H1 (cell line): ENCODE results near the gene CSNK2A3. TPM values are rescaled to one million over a fixed set of nuclear protein-coding genes. Genes with fewer than 3 reads are reported as not detected.

Source experiments
- CTCF ChIA-PET: fragments of 300-600 bp; sonication (Branson Sonifier 250); formaldehyde crosslinking; loops from one replicate; lab custom pipeline; 2021; ENCODE audit not compliant: partially characterized antibody; lab: Charles Lee
- POLR2A ChIA-PET: fragments of 300-600 bp; sonication (Branson Sonifier 250); formaldehyde crosslinking; loops from one replicate; lab custom pipeline; 2021; ENCODE audit warnings: inconsistent platforms; ENCODE audit not compliant: partially characterized antibody; lab: Charles Lee
- DNase-seq, 2 experiments: peaks; one replicate each; pipeline versions ENCODE4 v3.0.0 to v3.0.0-alpha.2; 2010 to 2022; ENCODE audit warnings: low spot score in 2 of 2, low read depth in 1 of 2, mixed read lengths in 1 of 2
- FAIRE-seq: peaks from 2 replicates; lab custom pipeline; 2011; peaks lifted over from hg19 to GRCh38; lab: Jason Lieb, UNC
- H2AFZ ChIP-seq: 2 replicates; pipeline ENCODE4 v1.8.1; 2012; ENCODE audit warnings: low read length, inconsistent platforms
- H2AK5ac ChIP-seq: 2 replicates; pipeline ENCODE4 v1.6.1; 2013; ENCODE audit warnings: low read depth, low read length
- H2BK120ac ChIP-seq: replicated peaks from 2 replicates; pipeline ENCODE3; 2013; ENCODE audit warnings: low read depth, low read length, inconsistent platforms
- H2BK12ac ChIP-seq: 2 replicates; pipeline ENCODE4 v1.6.1; 2013; ENCODE audit warnings: low read depth, low read length
- H2BK15ac ChIP-seq: 2 replicates; pipeline ENCODE4 v1.6.1; 2013; ENCODE audit warnings: low read length
- H2BK20ac ChIP-seq: 2 replicates; pipeline ENCODE4 v1.6.1; 2013; ENCODE audit warnings: low read length
- H2BK5ac ChIP-seq: 2 replicates; pipeline ENCODE4 v1.6.1; 2013; ENCODE audit warnings: low read depth, low read length
- H3K14ac ChIP-seq: 2 replicates; pipeline ENCODE4 v1.6.1; 2013; ENCODE audit warnings: inconsistent platforms; ENCODE audit not compliant: insufficient read length
- H3K18ac ChIP-seq: 2 replicates; pipeline ENCODE4 v1.6.1; 2013; ENCODE audit warnings: low read length; ENCODE audit errors: extremely low read depth
- H3K23ac ChIP-seq: 2 replicates; pipeline ENCODE4 v1.6.1; 2013; ENCODE audit warnings: inconsistent platforms; ENCODE audit not compliant: insufficient read length
- H3K23me2 ChIP-seq: 2 replicates; pipeline ENCODE4 v1.6.1; 2013; ENCODE audit warnings: low read depth, low read length
- H3K27ac ChIP-seq: 2 replicates; pipeline ENCODE4 v1.6.1; 2011; ENCODE audit warnings: low read depth, low read length, inconsistent platforms
- H3K27me3 ChIP-seq, 4 experiments: replicated peaks in 1 of 4; 1 replicate in 1 of 4; 2 replicates in 3 of 4; pipeline versions ENCODE4 v1.6.1 to v1.8.1; 2011 to 2013; ENCODE audit warnings: low read length in 3 of 4, mild to moderate bottlenecking in 3 of 4, inconsistent platforms in 2 of 4, mixed read lengths in 2 of 4, moderate library complexity in 1 of 4; ENCODE audit not compliant: control insufficient read depth in 3 of 4, insufficient read depth in 3 of 4; ENCODE audit errors: extremely low read depth in 1 of 4
- H3K36me3 ChIP-seq, 4 experiments: 2 replicates each; pipeline versions ENCODE4 v1.6.1 to v1.8.1; 2011 to 2013; ENCODE audit warnings: mild to moderate bottlenecking in 4 of 4, low read length in 3 of 4, moderate library complexity in 2 of 4, control low read depth in 1 of 4, inconsistent platforms in 1 of 4; ENCODE audit not compliant: insufficient read depth in 4 of 4, control insufficient read depth in 2 of 4
- H3K4ac ChIP-seq: replicated peaks from 2 replicates; pipeline ENCODE3; 2013; ENCODE audit warnings: low read length, low read depth, mixed read lengths, inconsistent platforms; ENCODE audit not compliant: insufficient read length
- H3K4me1 ChIP-seq, 4 experiments: replicated peaks in 1 of 4; 1 replicate in 1 of 4; 2 replicates in 3 of 4; pipeline versions ENCODE4 v1.6.1 to v1.8.1; 2011 to 2013; ENCODE audit warnings: low read length in 3 of 4, inconsistent platforms in 2 of 4, mixed read lengths in 1 of 4; ENCODE audit not compliant: insufficient read depth in 4 of 4, control insufficient read depth in 3 of 4
- H3K4me2 ChIP-seq, 2 experiments: 2 replicates each; pipeline versions ENCODE4 v1.6.1 to v1.8.1; 2011 to 2013; ENCODE audit warnings: low read depth in 2 of 2, low read length in 2 of 2, control low read depth in 1 of 2, inconsistent platforms in 1 of 2, mild to moderate bottlenecking in 1 of 2; ENCODE audit not compliant: insufficient read depth in 1 of 2
- H3K4me3 ChIP-seq, 4 experiments: fragments of 200-600, 300-600 bp in 1 of 4; sonication (generic), shearing (Covaris generic), sonication (Bioruptor Twin) in 1 of 4; 2 replicates each; pipeline versions ENCODE4 v1.5.1 to v1.8.1; 2011 to 2016; ENCODE audit warnings: low read length in 4 of 4, low read depth in 3 of 4, control low read depth in 2 of 4, inconsistent platforms in 2 of 4, mild to moderate bottlenecking in 2 of 4, mixed read lengths in 1 of 4, moderate library complexity in 1 of 4; ENCODE audit not compliant: insufficient read depth in 2 of 4; ENCODE audit errors: extremely low read depth in 1 of 4
- H3K56ac ChIP-seq: replicated peaks from 2 replicates; pipeline ENCODE3; 2013; ENCODE audit warnings: low read depth, mild to moderate bottlenecking, mixed read lengths, low read length, inconsistent platforms; ENCODE audit not compliant: insufficient read length
- H3K79me1 ChIP-seq: 2 replicates; pipeline ENCODE4 v1.6.1; 2013; ENCODE audit warnings: low read depth, low read length, control low read depth
- H3K79me2 ChIP-seq, 2 experiments: 2 replicates each; pipeline versions ENCODE4 v1.6.1 to v1.8.1; 2012 to 2013; ENCODE audit warnings: low read length in 2 of 2, mild to moderate bottlenecking in 2 of 2, inconsistent platforms in 1 of 2; ENCODE audit not compliant: insufficient read depth in 2 of 2, control insufficient read depth in 1 of 2
- H3K9ac ChIP-seq, 4 experiments: replicated peaks in 1 of 4; 1 replicate in 1 of 4; 2 replicates in 3 of 4; pipeline versions ENCODE4 v1.6.1 to v1.8.1; 2011 to 2013; ENCODE audit warnings: low read depth in 3 of 4, low read length in 3 of 4, control low read depth in 2 of 4, mild to moderate bottlenecking in 2 of 4, moderate library complexity in 2 of 4, inconsistent platforms in 1 of 4; ENCODE audit errors: extremely low read depth in 1 of 4
- H3K9me3 ChIP-seq, 2 experiments: 2 replicates each; pipeline versions ENCODE4 v1.6.1 to v1.8.1; 2012 to 2013; ENCODE audit warnings: mild to moderate bottlenecking in 2 of 2, moderate library complexity in 2 of 2, control low read depth in 1 of 2, inconsistent platforms in 1 of 2, low read depth in 1 of 2, low read length in 1 of 2, mixed read lengths in 1 of 2; ENCODE audit not compliant: insufficient read depth in 2 of 2
- H4K20me1 ChIP-seq, 2 experiments: replicated peaks in 1 of 2; 2 replicates each; pipeline versions ENCODE3 to v1.8.1; 2011 to 2013; ENCODE audit warnings: inconsistent platforms in 2 of 2, low read length in 2 of 2, mild to moderate bottlenecking in 1 of 2; ENCODE audit not compliant: insufficient read depth in 2 of 2, control insufficient read depth in 1 of 2
- H4K5ac ChIP-seq: 2 replicates; pipeline ENCODE4 v1.6.1; 2013; ENCODE audit warnings: low read length, low read depth, mixed read lengths, inconsistent platforms; ENCODE audit not compliant: insufficient read length
- H4K8ac ChIP-seq: 2 replicates; pipeline ENCODE4 v1.8.0; 2013; ENCODE audit warnings: mild to moderate bottlenecking, moderate library complexity, low read length, inconsistent platforms; ENCODE audit not compliant: insufficient read depth; ENCODE audit errors: extremely low read depth
- H4K91ac ChIP-seq: replicated peaks from 2 replicates; pipeline ENCODE3; 2013; ENCODE audit warnings: low read length, mixed read lengths, inconsistent platforms; ENCODE audit not compliant: insufficient read length
- BRCA1 ChIP-seq: IDR thresholded peaks from 2 replicates; pipeline ENCODE4 v1.6.1; 2012; ENCODE audit warnings: low read depth, low read length, improper control_type of control experiment
- CHD1 ChIP-seq: IDR thresholded peaks from 2 replicates; pipeline ENCODE4 v1.6.1; 2012; ENCODE audit warnings: low read depth, low read length, improper control_type of control experiment
- SP1 ChIP-seq: IDR thresholded peaks from 2 replicates; pipeline ENCODE4 v1.6.1; 2011; ENCODE audit warnings: low read depth, low read length
- TEAD4 ChIP-seq: IDR thresholded peaks from 2 replicates; pipeline ENCODE4 v1.6.1; 2012; ENCODE audit warnings: low read depth, low read length, inconsistent platforms, mixed read lengths
- WGBS, 2 experiments: shearing (Covaris generic) in 1 of 2; methylation state at CpG; one replicate each; pipeline versions ENCODE4 v1.1.6 to v1.1.7; 2013 to 2015; ENCODE audit warnings: low lambda C conversion rate in 2 of 2, mixed read lengths in 2 of 2, inconsistent platforms in 1 of 2, low coverage in 1 of 2, missing lambda C conversion rate in 1 of 2; ENCODE audit not compliant: insufficient replicate concordance in 2 of 2, insufficient coverage in 1 of 2, insufficient read length in 1 of 2; ENCODE audit errors: extremely low coverage in 1 of 2, missing lambda C conversion rate in 1 of 2; 5-methylcytosine and 5-hydroxymethylcytosine counted together
- polyA plus RNA-seq, 7 experiments: library from polyadenylated mRNA; depleted of rRNA in 3 of 7; stranded (reverse) in 5 of 7; unstranded in 2 of 7; fragments of >200 nt in 5 of 7; fragments of 200-250 nt in 2 of 7; gene quantifications; 1 replicate in 5 of 7; 2 replicates in 1 of 7; 4 replicates in 1 of 7; pipeline versions ENCODE4 v1.2.1 to v1.2.3, GENCODE V29; 2011 to 2013; ENCODE audit warnings: missing spikeins in 2 of 7, mixed read lengths in 2 of 7
- total RNA-seq: library from RNA; stranded (reverse); fragmentation: NEBNext Ultra II Directional; extraction: Animal tissue kit (Norgen Biotek cat#: 25700); gene quantifications from 2 replicates; pipeline ENCODE4 v1.2.1, GENCODE V29; 2021

The CSNK2A3 gene
- total and polyA plus RNA-seq, 2 of the 8 experiments (the other 6 are each of a cell fraction or from before 2014, with no cell fraction given) = 0.69 to 1.0 TPM

DNA sequence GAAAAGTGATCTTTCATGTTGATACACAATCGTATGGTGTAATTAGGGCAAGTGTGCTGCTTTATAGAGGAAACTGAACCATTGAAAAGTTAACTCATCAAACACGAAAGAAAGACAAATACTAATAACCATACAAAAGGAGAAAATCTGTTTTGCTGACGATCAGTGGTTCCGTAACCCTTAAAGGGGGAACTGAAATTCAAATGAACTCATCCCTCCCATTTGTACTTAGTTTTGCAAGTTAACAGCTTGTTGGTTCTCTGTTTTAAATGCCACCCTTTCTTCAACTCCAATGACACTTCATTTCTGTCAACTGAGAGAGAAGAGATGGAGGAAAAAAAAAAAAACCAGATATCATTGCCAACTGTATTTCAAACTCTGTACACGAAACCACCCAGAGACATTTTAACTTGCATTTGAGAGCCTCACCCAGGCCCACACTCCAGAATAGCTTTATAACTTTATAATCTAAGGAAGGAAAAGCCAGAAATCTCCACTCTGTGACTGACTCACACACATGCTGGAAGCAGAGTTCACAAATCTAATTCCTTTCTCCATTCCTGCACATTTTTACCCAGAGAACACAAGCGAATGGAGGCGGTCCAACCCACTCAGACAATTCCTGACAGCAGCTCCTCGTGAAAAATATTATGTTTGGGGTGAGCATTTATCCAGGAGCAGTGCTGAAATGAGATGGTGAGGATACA lies 17.4 kb upstream of the CSNK2A3 start:
- no peak overlapping the region for H2BK20ac ChIP-seq
- H3K27ac ChIP-seq = no peak overlapping the region
- H2BK15ac ChIP-seq = no peak overlapping the region
- no peak overlapping the region for H3K4me2 ChIP-seq
- no peak overlapping the region for H3K4ac ChIP-seq
- H3K27me3 ChIP-seq = 0 out of 7 replicates have a peak, but pooled peaks cover 0 to 5% (median 0%) of the 10 kb centered on the region in 4 experiments
- no peaks in the 10 kb centered on the region for H3K79me1 ChIP-seq
- H3K23ac ChIP-seq = no peak overlapping the region
- no peak overlapping the region for H3K14ac ChIP-seq
- TF ChIP-seq CHD1 (no peak), BRCA1 (no peak), SP1 (no peak), TEAD4 (no peak)
- TF ChIP-seq, all 59 proteins: peak for 0
- H2BK5ac ChIP-seq = no peak overlapping the region
- no peaks in the 10 kb centered on the region for H4K20me1 ChIP-seq
- no peak overlapping the region for H3K18ac ChIP-seq
- no peak overlapping the region for H3K9ac ChIP-seq
- no peaks in the 10 kb centered on the region for H3K9me3 ChIP-seq
- DNase-seq = no peak
- H3K4me3 ChIP-seq = no peak overlapping the region
- no peak overlapping the region for H2BK120ac ChIP-seq
- H3K79me2 ChIP-seq = no peaks in the 10 kb centered on the region
- no peaks in the 10 kb centered on the region for H3K23me2 ChIP-seq
- H2BK12ac ChIP-seq = no peak overlapping the region
- peaks cover 0 to 2% (median 0%) of the 10 kb centered on the region in 4 experiments; a peak in 2 of 7 replicates for H3K4me1 ChIP-seq
- no peak overlapping the region for H2AFZ ChIP-seq
- no peak overlapping the region for H3K56ac ChIP-seq
- H4K5ac ChIP-seq = no peak overlapping the region
- no peak for FAIRE-seq
- H4K8ac ChIP-seq = no peak overlapping the region
- WGBS, 2 experiments = 84% methylated on average over 8 of the region's 8 CpGs; no CpG with 5 or more reads in 1 of the 2 experiments
- H3K36me3 ChIP-seq = no peaks in the 10 kb centered on the region
- H4K91ac ChIP-seq = no peak overlapping the region
- ChIA-PET CTCF (interaction anchor here (0.9 to 1.4 kb wide), 3 partner anchors 13 to 187 kb away, joined by 3 read pairs; no protein-coding TSS in a partner anchor), POLR2A (interaction anchor here (0.6 kb wide), 1 partner anchor 67 kb away, joined by 6 read pairs; no protein-coding TSS in a partner anchor)
- no peak overlapping the region for H2AK5ac ChIP-seq
